HG03469 (cell line): ENCODE results near the gene REST.
A peak's percentile ranks its signal among the peaks of the same experiment; 100 is the strongest.
"Not testable (repeated sequence)": the region's sequence is repeated elsewhere in the genome, so short reads cannot be mapped to it uniquely, and the experiment has no call there.

Source experiments
- ATAC-seq: cut with Tn5 transposase; IDR thresholded peaks from one replicate; pipeline ENCODE4 v1.9.1; 2021; ENCODE audit warnings: mild to moderate bottlenecking, moderate library complexity, moderate number of reproducible peaks; ENCODE audit not compliant: unreplicated experiment

REST gene, protein sequence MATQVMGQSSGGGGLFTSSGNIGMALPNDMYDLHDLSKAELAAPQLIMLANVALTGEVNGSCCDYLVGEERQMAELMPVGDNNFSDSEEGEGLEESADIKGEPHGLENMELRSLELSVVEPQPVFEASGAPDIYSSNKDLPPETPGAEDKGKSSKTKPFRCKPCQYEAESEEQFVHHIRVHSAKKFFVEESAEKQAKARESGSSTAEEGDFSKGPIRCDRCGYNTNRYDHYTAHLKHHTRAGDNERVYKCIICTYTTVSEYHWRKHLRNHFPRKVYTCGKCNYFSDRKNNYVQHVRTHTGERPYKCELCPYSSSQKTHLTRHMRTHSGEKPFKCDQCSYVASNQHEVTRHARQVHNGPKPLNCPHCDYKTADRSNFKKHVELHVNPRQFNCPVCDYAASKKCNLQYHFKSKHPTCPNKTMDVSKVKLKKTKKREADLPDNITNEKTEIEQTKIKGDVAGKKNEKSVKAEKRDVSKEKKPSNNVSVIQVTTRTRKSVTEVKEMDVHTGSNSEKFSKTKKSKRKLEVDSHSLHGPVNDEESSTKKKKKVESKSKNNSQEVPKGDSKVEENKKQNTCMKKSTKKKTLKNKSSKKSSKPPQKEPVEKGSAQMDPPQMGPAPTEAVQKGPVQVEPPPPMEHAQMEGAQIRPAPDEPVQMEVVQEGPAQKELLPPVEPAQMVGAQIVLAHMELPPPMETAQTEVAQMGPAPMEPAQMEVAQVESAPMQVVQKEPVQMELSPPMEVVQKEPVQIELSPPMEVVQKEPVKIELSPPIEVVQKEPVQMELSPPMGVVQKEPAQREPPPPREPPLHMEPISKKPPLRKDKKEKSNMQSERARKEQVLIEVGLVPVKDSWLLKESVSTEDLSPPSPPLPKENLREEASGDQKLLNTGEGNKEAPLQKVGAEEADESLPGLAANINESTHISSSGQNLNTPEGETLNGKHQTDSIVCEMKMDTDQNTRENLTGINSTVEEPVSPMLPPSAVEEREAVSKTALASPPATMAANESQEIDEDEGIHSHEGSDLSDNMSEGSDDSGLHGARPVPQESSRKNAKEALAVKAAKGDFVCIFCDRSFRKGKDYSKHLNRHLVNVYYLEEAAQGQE

DNA sequence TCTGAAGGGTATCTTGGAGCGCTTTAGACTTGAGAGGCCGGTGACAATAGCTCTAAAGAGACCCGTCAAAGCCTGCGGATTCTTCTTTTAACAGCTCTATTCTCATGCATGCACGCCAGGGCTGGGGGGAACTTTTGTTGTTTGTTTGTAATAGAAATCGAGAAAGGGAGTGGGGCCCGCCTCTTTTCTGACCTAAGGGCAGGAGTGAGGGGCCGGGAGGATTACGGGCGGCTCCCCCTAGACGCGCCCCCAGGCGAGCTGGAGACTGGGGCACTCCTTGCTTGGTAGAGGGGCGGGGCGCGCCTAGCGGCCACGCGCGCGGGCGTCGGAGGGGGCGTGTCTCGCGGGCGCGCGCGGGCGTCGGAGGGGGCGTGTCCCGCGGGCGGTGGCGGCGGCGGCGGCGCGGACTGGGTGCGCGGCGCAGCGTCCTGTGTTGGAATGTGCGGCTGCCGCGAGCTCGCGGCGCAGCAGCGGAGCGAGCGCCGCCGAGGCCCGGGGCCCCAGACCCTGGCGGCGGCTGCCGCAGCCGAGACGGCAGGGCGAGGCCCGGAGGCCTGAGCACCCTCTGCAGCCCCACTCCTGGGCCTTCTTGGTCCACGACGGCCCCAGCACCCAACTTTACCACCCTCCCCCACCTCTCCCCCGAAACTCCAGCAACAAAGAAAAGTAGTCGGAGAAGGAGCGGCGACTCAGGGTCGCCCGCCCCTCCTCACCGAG, at the start of gene REST:
Gene REST (plus strand): TSS at position 412 of the 717 bp plus-strand sequence. CDS start 2,739 bp downstream, outside the sequence.
- ATAC-seq = peak; percentile 38

- peak; percentile 37 for ATAC-seq
Observed at GRCh38 chr4:56859841-56860240, 47.9 kb upstream of the REST start.

DNA sequence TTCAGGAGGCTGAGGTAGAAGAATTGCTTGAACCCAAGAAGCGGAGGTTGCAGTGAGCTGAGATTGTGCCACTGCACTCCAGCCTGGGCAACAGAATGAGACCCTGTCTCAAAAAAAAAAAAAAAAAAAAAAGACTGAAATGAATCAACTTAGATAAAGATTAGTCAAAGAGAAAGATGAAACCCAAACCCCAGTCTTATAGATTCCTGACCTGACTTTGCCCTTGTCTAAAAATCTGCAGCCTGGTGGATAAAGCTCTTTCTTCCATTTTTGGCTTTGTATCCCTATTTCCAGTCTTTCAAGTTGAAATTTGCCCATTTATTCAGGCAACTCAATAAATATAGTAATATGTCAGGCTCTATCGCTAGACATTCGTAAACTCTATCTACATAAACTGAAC, 46.9 kb upstream of the REST start:
- ATAC-seq = no peak

DNA sequence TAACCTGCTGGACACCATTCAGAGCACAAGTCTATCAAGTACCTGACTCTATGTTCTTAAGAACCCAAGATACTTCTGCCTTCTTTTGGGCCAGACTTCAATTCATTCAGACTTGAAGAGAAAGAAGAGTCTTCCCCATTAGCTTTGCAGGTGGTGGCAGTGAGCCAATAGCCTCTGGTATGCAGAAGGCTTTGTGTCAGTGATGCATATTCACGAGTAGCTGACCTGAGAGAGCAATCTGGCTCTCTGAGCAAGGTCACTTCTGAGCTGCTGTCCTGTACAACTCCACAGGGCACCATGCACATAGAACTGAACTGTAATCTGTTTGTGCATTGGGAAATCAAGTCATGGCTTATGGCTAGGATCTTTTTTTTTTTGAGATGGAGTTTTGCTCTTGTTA, 46.3 kb upstream of the REST start:
- no peak for ATAC-seq

- peak; percentile 51 for ATAC-seq
Observed at GRCh38 chr4:56863441-56864139, 44.1 kb upstream of the REST start.

DNA sequence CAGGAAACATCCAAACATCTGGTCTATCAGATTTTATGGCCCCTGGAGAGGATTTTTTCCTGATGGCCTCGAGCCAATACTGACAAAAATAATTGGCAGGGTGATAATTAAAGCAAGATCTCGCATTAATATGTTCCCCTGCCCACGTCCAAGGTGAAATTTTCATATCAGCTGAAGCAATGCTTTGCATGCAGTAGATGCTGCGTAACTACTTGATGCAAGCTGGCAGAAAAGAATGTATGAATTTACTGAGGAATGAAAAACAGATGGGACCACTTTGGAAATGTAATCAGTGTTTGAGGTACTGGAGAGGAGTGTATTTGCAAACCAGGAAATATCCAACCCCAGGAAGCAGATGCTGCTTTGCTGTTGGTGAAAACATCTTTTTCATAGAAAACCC, 36.8 kb upstream of the REST start:
- no peak for ATAC-seq

- no peak for ATAC-seq
Observed at GRCh38 chr4:56871371-56871866, 36.3 kb upstream of the REST start.

GRCh38 chr4:56874166-56874565, 33.5 kb upstream of the REST start:
- ATAC-seq = no peak

GRCh38 chr4:56874923-56875322, 32.8 kb upstream of the REST start:
- no peak for ATAC-seq

DNA sequence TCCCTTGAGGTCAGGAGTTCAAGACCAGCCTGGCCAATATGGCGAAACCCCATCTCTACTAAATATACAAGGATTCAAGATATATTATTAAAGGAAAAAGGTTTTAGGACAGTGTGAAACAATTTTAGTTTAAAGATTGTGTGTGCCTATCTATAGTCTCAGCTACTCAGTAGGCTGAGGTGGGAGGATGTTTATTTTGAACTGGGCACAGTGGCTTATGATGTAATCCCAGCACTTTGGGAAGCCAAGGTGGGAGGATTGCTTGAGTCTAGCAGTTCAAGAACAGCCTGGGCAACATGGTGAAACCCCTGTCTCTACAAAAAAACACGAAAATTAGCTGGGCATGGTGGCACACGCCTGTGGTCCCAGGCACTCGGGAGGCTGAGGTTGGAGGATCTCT, 31.4 kb upstream of the REST start:
- ATAC-seq = no peak

GRCh38 chr4:56879996-56880395, 27.7 kb upstream of the REST start:
- no peak for ATAC-seq

GRCh38 chr4:56880572-56880971, 27.1 kb upstream of the REST start:
- no peak for ATAC-seq

DNA sequence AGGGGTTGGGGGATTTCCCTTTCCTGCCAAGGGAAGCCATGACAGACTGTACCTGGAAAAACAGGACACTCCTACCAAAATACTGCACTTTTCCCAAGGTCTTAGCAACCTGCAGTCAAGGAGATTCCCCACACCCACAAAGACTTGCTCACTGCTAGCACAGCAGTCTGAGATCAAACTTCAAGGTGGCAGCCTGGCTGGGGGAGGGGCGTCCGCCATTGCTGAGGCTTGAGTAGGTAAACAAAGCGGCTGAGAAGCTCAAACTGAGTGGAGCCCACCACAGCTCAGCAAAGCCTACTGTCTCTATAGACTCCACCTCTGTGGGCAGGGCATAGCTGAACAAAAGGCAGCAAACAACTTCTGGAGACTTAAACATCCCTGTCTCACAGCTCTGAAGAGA, 23.2 kb upstream of the REST start:
- not testable (repeated sequence) for ATAC-seq

DNA sequence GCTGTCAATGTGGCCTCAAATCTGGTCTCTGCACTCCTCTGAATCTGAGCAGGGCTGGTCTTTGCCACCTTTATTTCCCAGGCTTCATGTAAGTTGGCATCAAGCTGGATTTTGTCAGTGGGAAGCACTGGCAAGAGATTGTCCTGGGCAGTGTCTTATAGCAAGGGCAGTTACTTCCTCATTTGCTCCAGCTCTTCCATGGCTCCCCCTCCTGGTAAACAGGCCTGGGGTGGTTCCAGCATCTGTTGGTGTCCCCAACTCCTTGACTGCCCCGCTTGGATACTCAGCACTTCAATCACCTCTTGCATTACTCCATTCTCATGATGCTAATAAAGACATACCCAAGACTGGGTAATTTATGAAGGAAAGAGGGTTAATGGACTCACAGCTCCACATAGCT, 15.0 kb upstream of the REST start:
- no peak for ATAC-seq

DNA sequence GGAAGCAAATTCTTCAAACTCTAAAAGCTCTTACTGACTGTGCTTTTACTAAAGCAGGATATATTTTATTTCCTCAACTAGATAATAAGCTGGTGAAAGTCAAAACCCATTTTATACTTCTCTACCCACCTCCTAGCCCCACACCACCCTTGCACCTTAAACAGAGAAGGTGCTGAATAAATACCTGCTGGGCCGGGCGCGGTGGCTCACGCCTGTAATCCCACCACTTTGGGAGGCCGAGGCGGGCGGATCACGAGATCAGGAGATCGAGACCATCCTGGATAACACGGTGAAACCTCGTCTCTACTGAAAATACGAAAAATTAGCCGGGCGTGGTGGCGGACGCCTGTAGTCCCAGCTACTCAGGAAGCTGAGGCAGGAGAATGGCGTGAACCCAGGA, 9.9 kb upstream of the REST start:
- ATAC-seq = not testable (repeated sequence)

DNA sequence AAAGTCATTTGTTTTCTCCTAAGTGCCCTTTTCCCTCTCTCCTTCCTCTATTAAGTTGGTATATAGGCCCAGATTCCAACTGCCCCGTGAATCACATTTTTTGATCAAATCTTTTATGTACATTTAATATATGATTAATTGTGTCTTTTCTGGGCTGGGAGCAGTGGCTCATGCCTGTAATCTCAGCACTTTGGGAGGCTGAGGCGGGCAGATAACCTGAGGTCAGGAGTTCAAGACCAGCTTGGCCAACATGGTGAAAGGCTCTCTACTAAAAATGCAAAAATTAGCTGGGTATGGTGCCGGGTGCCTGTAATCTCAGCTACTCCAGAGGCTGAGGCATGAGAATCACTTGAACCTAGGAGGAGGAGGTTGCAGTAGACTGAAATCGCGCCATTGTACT, 7.5 kb upstream of the REST start:
- ATAC-seq = not testable (repeated sequence)

- ATAC-seq = no peak
Observed at GRCh38 chr4:56902703-56903102, 5.0 kb upstream of the REST start.

GRCh38 chr4:56905796-56906195, 1.9 kb upstream of the REST start:
- no peak for ATAC-seq

DNA sequence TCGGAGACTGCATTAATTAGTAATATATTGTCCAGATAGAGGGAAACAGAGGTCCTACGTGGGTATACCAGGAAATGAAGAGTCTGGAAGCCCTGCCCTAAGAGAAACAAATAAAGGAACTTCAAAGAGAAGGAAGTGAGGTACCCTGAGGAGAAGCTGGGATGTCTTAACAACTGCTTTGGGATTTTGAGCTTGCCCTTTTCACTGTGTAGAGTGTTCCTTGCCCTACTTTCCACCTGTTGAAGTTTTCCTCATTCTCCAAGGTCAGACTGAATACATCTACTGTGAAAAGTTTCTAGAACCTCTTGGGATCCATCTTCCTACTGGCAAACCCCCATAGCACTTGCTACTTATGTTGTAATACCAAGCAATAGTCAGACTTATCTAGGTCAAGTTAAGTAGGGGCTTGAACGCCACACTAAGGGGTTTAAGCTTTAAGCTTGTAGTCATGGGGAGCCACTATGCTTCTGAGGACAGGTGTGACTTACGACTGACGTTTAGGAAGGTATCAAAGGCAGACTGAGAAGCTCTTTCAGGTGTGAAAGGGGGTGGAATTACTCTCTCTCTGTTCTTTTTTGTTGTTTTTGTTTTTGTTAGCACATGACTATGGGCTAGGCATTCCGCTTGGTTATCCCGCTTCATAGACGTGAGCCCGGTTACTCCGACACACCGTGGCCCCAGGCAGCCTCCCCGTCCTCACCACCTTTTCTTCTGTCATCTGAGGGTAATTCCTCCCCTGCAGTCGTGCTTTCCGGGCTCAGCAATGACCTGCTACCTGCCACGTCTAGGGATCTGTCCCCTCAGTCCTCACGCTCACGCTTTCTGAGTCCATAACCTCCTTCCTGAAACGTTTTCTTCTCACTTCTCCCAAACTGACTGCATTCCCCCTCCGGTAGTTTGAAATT, 959 bp upstream of the REST start:
- ATAC-seq = no peak
